ENCODE results near the gene BTBD10. TPM values are rescaled to one million over a fixed set of nuclear protein-coding genes. Genes with fewer than 3 reads are reported as not detected.

Gene BTBD10
- total RNA-seq, 1 donor from 2014 or later = 120 TPM

DNA sequence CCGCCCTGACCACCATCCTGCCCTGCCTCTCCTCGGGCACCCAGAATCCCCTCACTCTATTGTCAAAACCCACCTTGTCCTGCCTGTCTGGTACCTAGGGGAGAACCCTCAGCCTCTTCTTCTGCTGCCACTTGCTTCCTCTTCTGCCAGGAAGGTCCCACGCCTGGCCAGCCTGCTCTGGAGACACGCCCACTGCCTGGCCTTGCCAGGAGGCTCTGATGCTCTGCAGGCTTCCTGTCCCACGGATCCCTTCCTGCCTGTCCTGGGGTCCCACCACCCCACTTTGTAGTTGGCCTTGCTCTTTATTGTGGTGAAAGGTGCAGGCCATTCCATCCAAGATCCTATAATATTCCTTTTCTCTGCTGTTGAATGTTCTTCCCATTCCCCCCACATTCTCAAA lies 122.0 kb downstream of the BTBD10 start:
- DNase-seq (ENCODE audit: low read depth) (no peak), FAIRE-seq (no peak)
- peaks cover 2% of the 10 kb centered on the region for H3K36me3 ChIP-seq (ENCODE audit: control insufficient read depth, insufficient read depth, low read length)
- no peak overlapping the region for H3K4me3 ChIP-seq (ENCODE audit: low read depth, low read length)
- TF ChIP-seq, protein P1, sequence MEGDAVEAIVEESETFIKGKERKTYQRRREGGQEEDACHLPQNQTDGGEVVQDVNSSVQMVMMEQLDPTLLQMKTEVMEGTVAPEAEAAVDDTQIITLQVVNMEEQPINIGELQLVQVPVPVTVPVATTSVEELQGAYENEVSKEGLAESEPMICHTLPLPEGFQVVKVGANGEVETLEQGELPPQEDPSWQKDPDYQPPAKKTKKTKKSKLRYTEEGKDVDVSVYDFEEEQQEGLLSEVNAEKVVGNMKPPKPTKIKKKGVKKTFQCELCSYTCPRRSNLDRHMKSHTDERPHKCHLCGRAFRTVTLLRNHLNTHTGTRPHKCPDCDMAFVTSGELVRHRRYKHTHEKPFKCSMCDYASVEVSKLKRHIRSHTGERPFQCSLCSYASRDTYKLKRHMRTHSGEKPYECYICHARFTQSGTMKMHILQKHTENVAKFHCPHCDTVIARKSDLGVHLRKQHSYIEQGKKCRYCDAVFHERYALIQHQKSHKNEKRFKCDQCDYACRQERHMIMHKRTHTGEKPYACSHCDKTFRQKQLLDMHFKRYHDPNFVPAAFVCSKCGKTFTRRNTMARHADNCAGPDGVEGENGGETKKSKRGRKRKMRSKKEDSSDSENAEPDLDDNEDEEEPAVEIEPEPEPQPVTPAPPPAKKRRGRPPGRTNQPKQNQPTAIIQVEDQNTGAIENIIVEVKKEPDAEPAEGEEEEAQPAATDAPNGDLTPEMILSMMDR (IDR thresholded peaks at IDR 0.05; ENCODE audit: insufficient read depth, low read length, severe bottlenecking) = no peak
- no peaks in the 10 kb centered on the region for H3K27me3 ChIP-seq (ENCODE audit: control insufficient read depth, insufficient read depth, low read length)

GRCh38 chr11:13339195-13340153 lies 123.5 kb downstream of the BTBD10 start:
- DNase-seq (ENCODE audit: low read depth) (peak; percentile 86), FAIRE-seq (no peak)
- TF ChIP-seq, protein P1 (IDR thresholded peaks at IDR 0.05; ENCODE audit: insufficient read depth, low read length, severe bottlenecking) = no peak
- Histone ChIP-seq H3K4me3 (ENCODE audit: low read depth, low read length) (no peak overlapping the region), H3K36me3 (ENCODE audit: control insufficient read depth, insufficient read depth, low read length) (peaks cover 1% of the 10 kb centered on the region), H3K27me3 (ENCODE audit: control insufficient read depth, insufficient read depth, low read length) (no peaks in the 10 kb centered on the region)

DNA sequence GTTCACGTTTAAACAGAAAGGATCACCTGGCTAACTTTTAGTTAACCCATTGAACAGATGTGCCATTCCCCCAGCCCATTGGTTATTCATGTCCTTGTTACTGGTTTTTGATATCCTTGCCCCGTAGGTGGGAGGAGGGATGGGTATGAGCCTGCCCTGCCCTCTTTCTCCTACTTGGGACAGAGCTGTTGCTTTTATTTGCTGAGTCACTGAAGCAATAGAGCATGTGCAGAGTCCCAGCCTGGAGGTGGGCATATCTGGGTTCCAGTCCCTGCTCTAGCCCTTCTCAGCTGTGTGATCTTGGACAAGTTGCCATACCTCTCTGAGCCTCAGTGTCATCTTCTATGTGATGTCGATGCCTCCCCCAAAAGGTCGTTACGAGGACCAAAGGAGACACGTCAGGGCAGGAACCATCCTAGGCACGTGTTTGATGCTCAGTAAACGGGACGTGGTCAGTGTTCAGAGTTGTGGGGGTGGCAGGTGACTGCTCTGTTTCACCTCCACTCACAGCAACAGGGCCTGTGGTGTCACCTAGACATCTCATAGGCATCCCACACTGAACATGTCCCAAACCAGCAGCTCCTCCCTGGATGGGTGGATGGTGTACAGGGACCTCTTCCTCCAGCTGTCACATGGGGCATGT lies 124.5 kb downstream of the BTBD10 start:
- Histone ChIP-seq H3K27me3 (ENCODE audit: control insufficient read depth, insufficient read depth, low read length) (no peaks in the 10 kb centered on the region), H3K4me3 (ENCODE audit: low read depth, low read length) (peak overlapping the region; percentile 7), H3K36me3 (ENCODE audit: control insufficient read depth, insufficient read depth, low read length) (peaks cover under 1% of the 10 kb centered on the region)
- FAIRE-seq (no peak), DNase-seq (ENCODE audit: low read depth) (peak; percentile 65)
- TF ChIP-seq, protein P1 (IDR thresholded peaks at IDR 0.05; ENCODE audit: insufficient read depth, low read length, severe bottlenecking) = no peak

- FAIRE-seq = no peak
- TF ChIP-seq, protein P1 (IDR thresholded peaks at IDR 0.05; ENCODE audit: insufficient read depth, low read length, severe bottlenecking) = no peak
- Histone ChIP-seq H3K27me3 (ENCODE audit: control insufficient read depth, insufficient read depth, low read length) (no peaks in the 10 kb centered on the region), H3K4me3 (ENCODE audit: low read depth, low read length) (peak overlapping the region; percentile 7), H3K36me3 (ENCODE audit: control insufficient read depth, insufficient read depth, low read length) (no peaks in the 10 kb centered on the region)
- no peak for DNase-seq (ENCODE audit: low read depth)
These were observed 125.0 kb downstream of the BTBD10 start for GRCh38 chr11:13338019-13338426.

Other genes with a start within 250 kb of the BTBD10 start
- 36.6 and 39.9 TPM in 2 replicates for gene BMAL1, start 185.4 kb downstream of the BTBD10 start, total RNA-seq
- not detected in 2 replicates for gene PTH, start 32.8 kb upstream of the BTBD10 start, total RNA-seq
- 78.7 and 90.5 TPM in 2 replicates for gene FAR1, start 205.4 kb upstream of the BTBD10 start, total RNA-seq

All from bronchial epithelial cell (primary cell).